Activated CD8-positive, alpha-beta memory T cell treated with anti-CD3 and anti-CD28 coated beads, Interleukin-2, amount 50 U/mL, for 24 hours (primary cell): ENCODE results near the gene STK32C.

Source experiments
- DNase-seq: peaks from one replicate; pipeline ENCODE4 v3.0.0-alpha.2; 2020; ENCODE audit errors: extremely low read depth

STK32C gene

GRCh38 chr10:132209978-132210530, 97.7 kb downstream of the STK32C start:
- no peak for DNase-seq

DNA sequence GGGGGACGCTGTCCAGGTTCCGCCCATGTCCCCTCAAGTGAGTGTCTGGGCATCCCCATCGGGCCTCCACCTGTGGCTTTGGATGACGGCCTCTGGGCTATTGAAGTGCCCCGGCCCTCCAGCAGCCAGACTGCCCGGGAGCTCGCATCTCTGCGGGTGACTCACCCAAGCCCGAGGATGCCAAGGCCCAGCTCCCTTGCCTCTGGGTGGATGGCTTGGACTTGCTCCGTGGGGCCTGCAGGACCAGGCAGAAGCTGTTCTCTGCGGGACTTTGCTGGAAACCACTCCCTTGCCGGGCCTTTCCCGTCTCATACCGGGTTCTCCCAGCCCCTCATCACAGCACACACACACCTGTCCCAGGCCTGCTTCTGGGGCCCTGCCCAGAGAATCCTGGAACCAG, 98.6 kb downstream of the STK32C start:
- DNase-seq: no peak

- DNase-seq: no peak
Measured at GRCh38 chr10:132208462-132209050, 99.2 kb downstream of the STK32C start.

DNA sequence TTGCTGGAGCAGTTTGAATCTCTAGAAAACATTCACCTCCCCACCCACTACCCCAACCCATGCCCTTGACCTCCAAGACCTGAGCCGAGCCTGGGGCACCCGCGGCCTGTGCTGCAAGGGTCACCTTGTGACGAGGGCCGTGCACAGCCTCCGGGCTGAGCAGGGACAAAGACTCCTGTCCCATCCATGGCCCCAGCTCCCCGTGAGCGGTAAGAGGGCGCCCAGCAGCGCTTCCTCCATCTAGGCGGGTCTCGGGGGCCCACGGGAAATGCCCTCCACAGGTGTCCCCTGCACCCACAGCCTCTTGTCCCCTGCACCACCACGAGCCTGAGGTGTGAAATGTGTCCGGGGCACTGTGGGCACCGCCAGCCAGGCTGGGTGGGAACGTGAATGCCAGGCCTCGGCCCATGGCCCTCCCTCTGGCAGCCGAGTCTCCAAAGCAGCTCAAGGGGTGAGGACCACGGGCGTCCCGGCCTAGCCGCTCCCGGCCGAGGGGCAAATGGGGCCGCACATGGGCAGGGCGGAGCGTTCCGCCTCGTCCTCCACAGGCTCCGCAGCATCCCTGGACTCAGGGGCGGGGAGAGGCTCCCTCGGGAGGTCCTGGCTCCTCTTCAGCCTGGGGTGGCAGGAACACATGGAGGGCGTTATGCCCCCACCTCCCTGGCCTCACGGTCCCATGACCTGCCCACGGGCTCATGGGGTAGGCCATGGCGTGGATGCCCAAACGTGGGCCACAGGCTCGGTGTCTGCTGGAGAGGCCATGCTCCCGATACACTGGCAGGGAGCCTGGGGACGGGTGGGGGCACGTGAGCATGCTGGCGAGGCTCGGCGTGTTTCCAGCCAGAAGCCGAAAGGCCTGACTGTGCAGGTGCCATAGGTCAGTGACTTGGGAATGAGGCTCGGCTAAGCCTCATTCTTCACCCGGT, 100.0 kb downstream of the STK32C start:
- no peak for DNase-seq

GRCh38 chr10:132206806-132207535, 100.8 kb downstream of the STK32C start:
- no peak for DNase-seq

DNA sequence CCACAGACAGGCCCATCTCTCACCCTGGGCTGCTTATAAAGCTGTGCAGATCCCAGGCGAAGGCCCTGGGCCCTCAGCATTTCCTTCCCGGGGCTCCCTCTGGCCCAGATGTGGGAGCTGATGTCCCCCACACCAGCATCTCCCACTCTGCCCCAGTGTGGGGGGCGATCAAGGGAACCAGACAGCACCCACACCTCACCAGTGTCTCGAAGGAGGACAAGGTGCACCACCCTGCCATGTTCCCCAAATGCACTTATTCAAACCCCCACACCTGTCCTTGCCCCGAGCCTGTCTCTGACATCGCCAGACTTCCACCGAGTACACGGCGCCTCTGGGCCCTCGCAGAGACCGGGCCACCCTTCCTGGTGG, 101.4 kb downstream of the STK32C start:
- no peak for DNase-seq

DNA sequence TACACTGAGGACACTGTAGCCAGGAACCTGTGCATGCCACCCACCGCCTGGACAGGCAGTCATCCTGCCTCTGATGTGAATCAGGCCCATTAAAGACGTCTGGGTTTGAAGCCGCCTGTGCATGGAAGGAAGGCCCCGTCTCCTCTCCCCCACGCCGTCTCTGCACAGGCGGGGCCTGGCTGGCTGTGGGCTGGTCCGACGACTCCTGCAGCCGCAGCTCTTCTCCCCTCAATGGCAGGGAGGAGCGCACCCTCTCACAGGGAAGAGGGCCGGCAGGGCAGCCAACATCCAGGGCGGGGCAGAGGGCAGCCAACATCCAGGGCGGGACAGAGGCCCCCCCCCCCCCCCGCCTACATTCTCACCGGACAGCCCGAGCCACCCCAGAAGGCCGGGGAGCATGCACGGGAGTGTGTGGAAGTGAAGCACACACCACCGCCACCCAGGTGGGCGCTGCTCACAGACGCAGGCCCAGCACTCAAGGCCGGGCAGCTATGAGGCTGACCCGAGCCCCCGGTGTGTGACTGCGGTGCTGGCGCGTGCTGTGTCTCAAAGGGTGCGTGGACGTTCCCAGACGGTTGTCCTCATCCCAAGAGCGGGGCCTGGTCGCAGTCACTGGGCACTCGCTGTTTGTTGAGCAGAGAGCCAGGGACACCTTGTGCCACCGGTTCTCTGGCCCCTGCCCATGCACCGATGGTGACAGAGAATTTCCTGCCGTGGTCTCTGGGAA, 101.9 kb downstream of the STK32C start:
- DNase-seq: no peak

DNA sequence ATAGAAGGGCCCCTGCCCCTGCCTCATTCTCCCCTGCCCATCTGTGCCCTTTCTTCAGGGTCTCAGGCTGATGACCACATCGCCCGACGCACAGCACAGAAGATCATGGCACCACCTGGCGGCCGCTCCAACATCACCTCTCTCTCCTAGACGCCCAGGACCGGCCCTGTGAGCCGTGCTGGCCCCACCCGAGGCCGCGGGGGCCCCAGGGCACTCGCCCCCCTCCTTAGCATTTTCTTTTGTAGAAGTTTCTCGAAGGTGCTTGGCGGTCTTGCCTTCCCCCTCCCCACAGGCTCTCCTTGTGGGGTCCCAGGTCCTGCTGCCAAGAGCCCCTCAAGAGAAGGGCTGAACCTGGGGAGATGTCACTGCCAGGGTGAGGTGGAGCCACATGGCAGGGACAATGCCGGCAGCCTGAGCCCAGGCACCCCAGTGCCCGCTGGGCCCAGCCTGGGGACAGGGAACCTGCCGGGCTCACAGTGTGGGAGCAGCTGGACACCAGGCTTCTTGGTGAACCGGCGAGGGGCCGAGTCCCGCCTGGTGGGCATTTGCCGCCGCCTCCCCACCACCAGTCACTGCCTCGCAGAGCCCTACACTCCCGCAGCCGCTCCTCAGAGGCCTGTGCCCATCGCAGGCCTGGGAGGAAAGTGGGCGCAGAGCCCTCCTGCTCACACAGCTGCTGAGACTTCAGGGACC, 102.8 kb downstream of the STK32C start:
- DNase-seq: no peak

DNA sequence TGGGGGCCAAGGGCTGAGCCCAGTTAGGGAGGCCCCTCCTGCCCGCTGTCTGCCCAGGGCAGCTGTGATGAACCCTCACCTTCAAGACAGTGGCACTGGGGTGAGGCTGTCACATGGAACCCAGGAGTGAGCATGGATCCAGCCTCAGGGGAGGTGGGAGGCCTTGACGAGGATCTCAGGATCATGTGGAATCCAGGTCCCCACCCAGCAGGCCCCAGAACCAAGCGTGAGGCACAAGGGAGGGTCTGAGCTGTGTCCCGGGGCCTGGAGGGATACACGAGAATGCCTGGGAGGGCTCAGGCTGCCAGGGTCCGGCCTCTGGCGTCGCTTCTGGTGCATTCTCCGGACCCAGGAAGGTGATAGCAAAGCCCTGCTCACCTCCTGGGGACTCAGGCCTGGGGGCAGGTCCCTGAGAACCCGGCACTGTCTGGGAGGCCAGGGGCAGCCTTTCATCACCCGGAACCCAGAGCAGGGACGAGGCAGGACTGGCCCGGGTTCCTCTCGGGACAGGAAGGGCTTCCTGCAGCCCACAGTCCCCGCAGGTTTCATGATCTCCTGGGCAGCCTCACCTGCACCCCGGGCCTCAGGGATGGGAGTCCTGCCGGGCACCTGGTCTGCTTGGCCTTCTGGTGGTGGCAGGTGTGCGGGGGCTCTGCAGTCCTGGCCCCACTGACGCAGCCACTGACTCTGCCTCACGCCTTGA, 103.5 kb downstream of the STK32C start:
- DNase-seq: no peak

- no peak for DNase-seq
Measured at GRCh38 chr10:132203256-132204077, 104.3 kb downstream of the STK32C start.

GRCh38 chr10:132202070-132202970, 105.4 kb downstream of the STK32C start:
- DNase-seq: no peak

DNA sequence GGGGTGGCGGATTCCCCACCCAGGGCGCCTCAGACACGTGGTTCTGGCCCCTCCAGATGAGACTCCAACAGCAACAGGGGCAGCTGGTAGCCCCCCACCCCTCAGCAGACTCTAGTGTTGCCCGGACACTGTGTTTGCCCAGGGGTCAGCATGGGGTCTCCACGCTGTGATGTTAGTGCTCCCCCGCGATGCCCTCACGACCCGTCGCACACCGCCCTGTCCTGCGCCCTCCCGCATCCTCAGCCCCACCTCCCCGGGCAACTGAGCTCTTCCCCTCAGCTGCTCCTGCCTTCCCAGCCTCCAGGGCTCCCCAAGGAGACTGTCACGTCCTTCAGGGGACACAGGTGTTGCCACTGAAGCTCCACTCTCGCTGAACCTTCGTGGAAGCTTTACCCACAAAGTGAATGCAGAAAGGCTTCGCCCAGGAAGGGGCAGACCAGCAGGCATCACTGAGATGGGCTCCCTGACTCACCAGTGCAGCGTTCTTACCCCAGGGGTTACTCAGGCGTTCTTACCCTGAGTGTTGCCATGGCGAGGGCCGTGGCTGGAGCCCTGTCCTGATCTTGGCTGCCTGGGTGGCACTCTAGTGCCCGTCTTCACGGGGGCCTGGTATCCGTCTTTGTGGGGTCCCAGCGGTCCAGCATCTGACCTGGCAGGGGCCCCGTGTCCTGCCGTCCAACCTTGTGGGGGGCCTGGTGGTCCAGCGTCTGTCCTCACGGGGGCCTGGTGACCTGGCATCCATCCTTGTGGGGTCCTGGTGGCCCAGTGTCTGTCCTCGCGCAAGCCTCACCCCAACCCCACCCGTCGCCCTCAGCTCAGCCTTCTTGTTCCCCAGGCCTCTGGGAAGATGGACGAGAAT, 106.4 kb downstream of the STK32C start:
- no peak for DNase-seq

- no peak for DNase-seq
Measured at GRCh38 chr10:132200344-132201110, 107.2 kb downstream of the STK32C start.

- no peak for DNase-seq
Measured at GRCh38 chr10:132199854-132200311, 107.9 kb downstream of the STK32C start.

- no peak for DNase-seq
Measured at GRCh38 chr10:132199268-132199853, 108.4 kb downstream of the STK32C start.
